Fibroblast of mammary gland (primary cell): ENCODE results near the gene LRRC49.

Experiments
- DNase-seq: peaks from one replicate; pipeline ENCODE4 v3.0.0-alpha.2; 2010; ENCODE audit warnings: low read depth
- H3K4me3 ChIP-seq: 2 replicates; pipeline ENCODE4 v1.5.1; 2011; ENCODE audit warnings: low read depth, mild to moderate bottlenecking, low read length, moderate library complexity; ENCODE audit not compliant: control insufficient read depth
- CTCF ChIP-seq: conservative IDR thresholded peaks from 2 replicates; pipeline ENCODE4 v1.5.1; 2011; ENCODE audit warnings: low read depth, low read length, inconsistent platforms; ENCODE audit not compliant: control insufficient read depth, insufficient read depth

LRRC49 gene

GRCh38 chr15:71096676-71097075, 204.1 kb downstream of the LRRC49 start:
- DNase-seq = no peak

GRCh38 chr15:71097890-71098289, 205.3 kb downstream of the LRRC49 start:
- DNase-seq = no peak
- TF ChIP-seq CTCF = no peak
- no peak overlapping the region for H3K4me3 ChIP-seq

More at GRCh38 chr15:71096676-71097075, 204.1 kb downstream of the LRRC49 start:
- no peak overlapping the region for H3K4me3 ChIP-seq
- TF ChIP-seq CTCF = no peak

- no peak for TF ChIP-seq CTCF
- no peak overlapping the region for H3K4me3 ChIP-seq
- no peak for DNase-seq
Observed at GRCh38 chr15:71098920-71099319, 206.3 kb downstream of the LRRC49 start.
